Smooth muscle cell (in vitro differentiated cells): ENCODE results near the gene LMO4. TPM values are rescaled to one million over a fixed set of nuclear protein-coding genes. Genes with fewer than 3 reads are reported as not detected.

Experiments
- DNase-seq: peaks from one replicate; lab custom pipeline; 2025; ENCODE audit not compliant: unreplicated experiment; lab: John Stamatoyannopoulos, UW
- H2AFZ ChIP-seq: fragments of 200-600 bp; sonication (generic); 2 replicates; pipeline ENCODE4 v1.6.0; 2016; ENCODE audit warnings: antibody characterized with exemption, low read depth, mild to moderate bottlenecking
- H3F3A ChIP-seq: fragments of 200-600 bp; sonication (generic); 2 replicates; pipeline ENCODE4 v1.6.0; 2017; ENCODE audit warnings: antibody characterized with exemption, low read depth
- H3K27ac ChIP-seq: fragments of 200-600 bp; sonication (generic); 2 replicates; pipeline ENCODE4 v1.5.1; 2016; ENCODE audit warnings: low read depth, mild to moderate bottlenecking
- H3K27me3 ChIP-seq: fragments of 200-600 bp; sonication (generic); 2 replicates; pipeline ENCODE4 v1.6.1; 2016; ENCODE audit warnings: low read depth, mild to moderate bottlenecking
- H3K36me3 ChIP-seq: fragments of 200-600 bp; sonication (generic); 2 replicates; pipeline ENCODE4 v1.5.1; 2016; ENCODE audit warnings: low read depth
- H3K4me1 ChIP-seq: fragments of 200-600 bp; sonication (generic); 2 replicates; pipeline ENCODE4 v1.5.1; 2016; ENCODE audit warnings: low read depth
- H3K4me2 ChIP-seq: fragments of 200-600 bp; sonication (generic); 2 replicates; pipeline ENCODE4 v1.6.0; 2016; ENCODE audit warnings: mild to moderate bottlenecking
- H3K4me3 ChIP-seq: fragments of 200-600 bp; sonication (generic); 2 replicates; pipeline ENCODE4 v1.5.1; 2016; ENCODE audit warnings: mild to moderate bottlenecking
- H3K79me2 ChIP-seq: fragments of 200-600 bp; sonication (generic); 2 replicates; pipeline ENCODE4 v1.6.0; 2016; ENCODE audit warnings: low read depth, mild to moderate bottlenecking
- H3K9ac ChIP-seq: fragments of 200-600 bp; sonication (generic); 2 replicates; pipeline ENCODE4 v1.6.0; 2016; ENCODE audit warnings: low read depth
- H3K9me3 ChIP-seq: fragments of 200-600 bp; sonication (generic); replicated peaks from 2 replicates; pipeline ENCODE4 v1.5.1; 2016; ENCODE audit warnings: low read depth
- H4K20me1 ChIP-seq: fragments of 200-600 bp; sonication (generic); 2 replicates; pipeline ENCODE4 v1.6.0; 2016; ENCODE audit warnings: low read depth
- WGBS: methylation state at CpG from one replicate; pipeline ENCODE4 v1.1.7; 2016; ENCODE audit warnings: low lambda C conversion rate; 5-methylcytosine and 5-hydroxymethylcytosine counted together
- polyA plus RNA-seq: library from polyadenylated mRNA; unstranded; fragments of >200 nt; fragmentation: Nextera tagmentation; extraction: Ambion mirVana; gene quantifications from 2 replicates; pipeline ENCODE4 v1.2.1, GENCODE V29; 2016
- total RNA-seq: library from RNA; depleted of rRNA; stranded (reverse); fragments of >200 nt; gene quantifications from 2 replicates; pipeline ENCODE4 v1.2.3, GENCODE V29; 2014
- TF ChIP-seq, protein P1 (sequence below): fragments of 200-600 bp; sonication (generic); IDR thresholded peaks from 2 replicates; pipeline ENCODE4 v1.5.1; 2017; ENCODE audit warnings: borderline replicate concordance, mild to moderate bottlenecking, antibody characterized with exemption; ENCODE audit not compliant: insufficient read depth, poor library complexity, severe bottlenecking

Gene LMO4
- total and polyA plus RNA-seq, 2 experiments from 2014 or later: 54.2 to 140 TPM

DNA sequence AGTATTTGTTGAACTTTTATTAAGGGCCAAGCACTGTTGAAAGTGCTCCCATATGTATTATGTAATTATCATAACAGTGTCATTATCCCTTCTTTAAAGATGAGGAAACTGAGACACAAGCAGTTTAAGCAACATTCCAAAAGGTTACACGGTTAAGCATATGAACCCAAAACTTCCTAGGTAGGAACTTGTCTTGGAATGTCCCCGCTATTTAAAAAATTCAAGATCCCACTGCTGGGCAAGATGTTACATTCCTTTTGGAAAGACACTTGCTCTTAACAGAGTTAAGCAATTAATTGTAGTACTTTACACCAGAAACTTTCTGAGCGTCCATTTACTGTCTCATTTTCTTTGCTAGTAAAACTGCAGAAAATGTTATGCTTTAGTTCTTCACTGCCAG, 15.6 kb downstream of the LMO4 start:
- no peak overlapping the region for H2AFZ ChIP-seq
- peaks cover 10% of the 10 kb centered on the region for H3K4me1 ChIP-seq
- peaks cover 26% of the 10 kb centered on the region for H3K79me2 ChIP-seq
- no peak overlapping the region for H3K27ac ChIP-seq
- H3F3A ChIP-seq: peaks cover 13% of the 10 kb centered on the region
- no peak overlapping the region for H3K4me2 ChIP-seq
- peaks cover 76% of the 10 kb centered on the region for H4K20me1 ChIP-seq
- H3K9ac ChIP-seq: no peak overlapping the region
- H3K36me3 ChIP-seq: peaks cover 31% of the 10 kb centered on the region
- TF ChIP-seq, protein P1, sequence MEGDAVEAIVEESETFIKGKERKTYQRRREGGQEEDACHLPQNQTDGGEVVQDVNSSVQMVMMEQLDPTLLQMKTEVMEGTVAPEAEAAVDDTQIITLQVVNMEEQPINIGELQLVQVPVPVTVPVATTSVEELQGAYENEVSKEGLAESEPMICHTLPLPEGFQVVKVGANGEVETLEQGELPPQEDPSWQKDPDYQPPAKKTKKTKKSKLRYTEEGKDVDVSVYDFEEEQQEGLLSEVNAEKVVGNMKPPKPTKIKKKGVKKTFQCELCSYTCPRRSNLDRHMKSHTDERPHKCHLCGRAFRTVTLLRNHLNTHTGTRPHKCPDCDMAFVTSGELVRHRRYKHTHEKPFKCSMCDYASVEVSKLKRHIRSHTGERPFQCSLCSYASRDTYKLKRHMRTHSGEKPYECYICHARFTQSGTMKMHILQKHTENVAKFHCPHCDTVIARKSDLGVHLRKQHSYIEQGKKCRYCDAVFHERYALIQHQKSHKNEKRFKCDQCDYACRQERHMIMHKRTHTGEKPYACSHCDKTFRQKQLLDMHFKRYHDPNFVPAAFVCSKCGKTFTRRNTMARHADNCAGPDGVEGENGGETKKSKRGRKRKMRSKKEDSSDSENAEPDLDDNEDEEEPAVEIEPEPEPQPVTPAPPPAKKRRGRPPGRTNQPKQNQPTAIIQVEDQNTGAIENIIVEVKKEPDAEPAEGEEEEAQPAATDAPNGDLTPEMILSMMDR: no peak
- H3K4me3 ChIP-seq: no peak overlapping the region
- H3K9me3 ChIP-seq: no peaks in the 10 kb centered on the region
- no peak for DNase-seq
- H3K27me3 ChIP-seq: no peaks in the 10 kb centered on the region
- WGBS: 80% methylated on average over 3 of the region's 3 CpGs

DNA sequence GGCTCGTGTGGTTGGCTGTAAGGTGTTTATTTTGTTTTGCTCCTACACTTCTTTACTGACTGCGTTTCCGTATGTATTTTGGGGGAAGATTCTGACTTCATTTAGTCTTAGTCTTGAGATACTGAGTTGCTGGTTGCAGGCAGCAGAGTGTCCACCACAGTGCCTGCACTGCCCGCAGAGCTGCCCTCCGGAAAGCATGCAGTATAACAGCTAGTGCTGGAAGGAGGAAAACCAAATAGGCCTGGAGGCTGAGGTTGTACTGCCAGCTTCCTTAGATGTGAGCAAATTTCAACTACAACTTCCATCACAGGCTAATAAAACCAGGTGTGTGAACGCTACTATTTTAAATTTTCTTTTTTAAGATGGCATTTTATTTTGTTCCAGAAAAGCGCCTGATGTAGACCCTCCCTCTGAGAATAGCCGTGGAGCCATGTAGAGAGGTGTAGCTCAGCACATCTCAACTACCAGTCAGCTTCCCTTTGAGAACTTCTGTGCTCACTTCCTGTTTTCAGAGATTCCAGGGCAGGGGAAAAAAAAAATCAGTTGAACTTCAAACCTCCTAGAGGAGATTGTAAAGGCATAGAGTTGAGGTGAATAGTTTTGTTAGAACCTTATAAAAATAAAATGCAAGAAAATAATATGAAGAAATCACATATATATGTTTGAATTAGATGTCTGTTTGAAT, 17.6 kb downstream of the LMO4 start:
- peak overlapping the region; percentile 6 for H3K27ac ChIP-seq
- peaks cover 8% of the 10 kb centered on the region for H3K79me2 ChIP-seq
- WGBS: 85% methylated on average over 8 of the region's 8 CpGs
- H3K4me2 ChIP-seq: no peak overlapping the region
- peaks cover 55% of the 10 kb centered on the region for H4K20me1 ChIP-seq
- H3K4me3 ChIP-seq: no peak overlapping the region
- no peaks in the 10 kb centered on the region for H3K9me3 ChIP-seq
- no peaks in the 10 kb centered on the region for H3K27me3 ChIP-seq
- peaks cover 15% of the 10 kb centered on the region for H3K36me3 ChIP-seq
- H3K9ac ChIP-seq: no peak overlapping the region
- peaks cover 7% of the 10 kb centered on the region for H3F3A ChIP-seq
- TF ChIP-seq, protein P1: no peak
- peaks cover 10% of the 10 kb centered on the region for H3K4me1 ChIP-seq
- H2AFZ ChIP-seq: no peak overlapping the region
- DNase-seq: no peak

DNA sequence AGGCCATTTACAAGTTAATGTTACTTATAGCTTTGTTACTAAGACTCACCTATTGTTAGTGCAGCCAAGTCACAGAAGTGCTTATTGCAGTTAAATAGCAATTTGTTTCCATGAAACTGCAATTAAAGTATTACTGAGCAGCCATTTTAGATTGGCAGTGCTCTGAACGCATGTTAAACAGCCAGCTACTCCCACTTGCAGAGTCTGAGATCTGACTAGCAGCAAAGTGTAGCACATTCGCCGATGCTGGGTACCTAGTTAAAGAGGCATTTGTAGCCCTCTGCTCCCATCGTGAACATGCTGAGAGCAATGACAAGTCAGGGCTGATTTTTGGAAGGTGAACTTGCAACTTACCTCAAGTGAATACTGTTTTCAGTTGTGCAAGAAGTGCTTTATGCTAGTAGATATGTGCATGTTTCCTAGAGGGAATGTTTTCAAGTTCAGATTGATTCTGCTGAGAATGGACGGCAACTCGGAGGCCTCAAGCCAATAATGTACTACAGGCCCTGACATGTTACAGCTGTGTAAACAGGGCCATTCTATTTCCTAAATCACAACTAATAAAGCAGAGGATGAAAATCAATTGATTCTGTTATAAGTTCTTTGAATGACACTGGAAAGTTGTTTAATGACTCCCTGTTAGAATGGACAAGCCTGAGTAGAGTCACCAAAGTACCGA, 19.8 kb downstream of the LMO4 start:
- no peak overlapping the region for H3K9ac ChIP-seq
- H3K27ac ChIP-seq: no peak overlapping the region
- H4K20me1 ChIP-seq: peaks cover 33% of the 10 kb centered on the region
- H3K9me3 ChIP-seq: no peaks in the 10 kb centered on the region
- no peak for DNase-seq
- H3F3A ChIP-seq: peaks cover 7% of the 10 kb centered on the region
- no peaks in the 10 kb centered on the region for H3K79me2 ChIP-seq
- 84% methylated on average over 7 of the region's 7 CpGs for WGBS
- peaks cover 4% of the 10 kb centered on the region for H3K4me1 ChIP-seq
- no peaks in the 10 kb centered on the region for H3K27me3 ChIP-seq
- H3K4me2 ChIP-seq: no peak overlapping the region
- no peak overlapping the region for H3K4me3 ChIP-seq
- no peak overlapping the region for H2AFZ ChIP-seq
- TF ChIP-seq, protein P1: no peak
- H3K36me3 ChIP-seq: no peaks in the 10 kb centered on the region

DNA sequence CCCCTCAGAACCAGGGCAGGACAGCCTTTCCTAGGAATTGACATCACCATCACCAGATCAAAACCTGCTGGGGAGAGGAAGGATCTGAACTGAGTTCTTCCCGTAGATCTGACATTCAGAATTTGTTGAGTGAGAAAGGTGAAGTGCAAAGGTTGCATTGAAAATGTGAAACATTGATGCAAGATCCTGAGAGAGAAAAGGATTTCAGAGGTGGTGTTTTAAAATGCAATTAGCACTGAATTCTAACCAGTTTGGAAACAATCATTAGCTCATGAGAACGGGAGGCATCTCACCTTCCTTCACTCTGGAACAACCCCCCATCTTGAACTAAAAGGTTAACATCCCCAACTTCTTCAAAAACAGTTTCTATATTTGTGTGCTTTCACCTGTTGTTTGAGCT, 20.4 kb downstream of the LMO4 start:
- Histone ChIP-seq H3K79me2 (no peaks in the 10 kb centered on the region), H3F3A (peaks cover 7% of the 10 kb centered on the region), H2AFZ (no peak overlapping the region), H4K20me1 (peaks cover 28% of the 10 kb centered on the region), H3K27ac (no peak overlapping the region), H3K9ac (no peak overlapping the region), H3K4me2 (no peak overlapping the region), H3K27me3 (no peaks in the 10 kb centered on the region), H3K9me3 (no peaks in the 10 kb centered on the region), H3K4me1 (no peaks in the 10 kb centered on the region), H3K4me3 (no peak overlapping the region), H3K36me3 (no peaks in the 10 kb centered on the region)
- TF ChIP-seq, protein P1: no peak
- WGBS: 85% methylated on average over 2 of the region's 2 CpGs
- DNase-seq: no peak
